HG03354 (cell line): ENCODE data around the gene GH1.
"Not testable (repeated sequence)": the region's sequence is repeated elsewhere in the genome, so short reads cannot be mapped to it uniquely, and the experiment has no call there.

Experiments used
- ATAC-seq: cut with Tn5 transposase; IDR thresholded peaks from one replicate; pipeline ENCODE4 v1.9.1; 2021; ENCODE audit warnings: mild to moderate bottlenecking; ENCODE audit not compliant: unreplicated experiment, poor library complexity, severe bottlenecking

GH1 gene

GRCh38 chr17:63871646-63872365, 46.8 kb downstream of the GH1 start:
- not testable (repeated sequence) for ATAC-seq

- not testable (repeated sequence) for ATAC-seq
Measured at GRCh38 chr17:63870292-63870665, 48.4 kb downstream of the GH1 start.

GRCh38 chr17:63869491-63870291, 48.9 kb downstream of the GH1 start:
- not testable (repeated sequence) for ATAC-seq
